A549 treated with CpdA at 1 μM for 4 hours (cell line): ENCODE data around the gene MICALL2. TPM values are rescaled to one million over a fixed set of nuclear protein-coding genes. Genes with fewer than 3 reads are reported as not detected.

Experiments used
- total RNA-seq: library from RNA; stranded (reverse); fragments of 200-300 nt; extraction: Qiagen RNA extraction; gene quantifications from 5 replicates; pipeline ENCODE4 v1.2.3, GENCODE V29; 2022; ENCODE audit warnings: low read depth

Gene MICALL2
- total RNA-seq: 23.7 to 36.8 TPM (median 27.0 TPM) in 5 replicates

GRCh38 chr7:1458683-1459511 is at the start of gene MICALL2:
Gene MICALL2 (minus strand): TSS chr7:1459470. CDS start chr7:1459326, 144 bp downstream.

GRCh38 chr7:1503816-1504775 is 44.8 kb upstream of the MICALL2 start, which contains the start of gene INTS1:
Gene INTS1 (minus strand): TSS chr7:1504389. CDS start chr7:1503960, 429 bp downstream.

Other genes starting within 250 kb of the MICALL2 start
- gene UNCX, start 226.6 kb downstream of the MICALL2 start, total RNA-seq: 0.05 to 0.08 TPM (median 0.06 TPM) in 3 of 5 replicates, not detected in the others
- gene INTS1, start 44.9 kb upstream of the MICALL2 start, total RNA-seq: 50.1 to 68.4 TPM (median 55.6 TPM) in 5 replicates
- gene MAFK, start 71.2 kb upstream of the MICALL2 start, total RNA-seq: 64.3 to 104 TPM (median 90.8 TPM) in 5 replicates
- gene TMEM184A, start 96.7 kb upstream of the MICALL2 start, total RNA-seq: 8.7 to 14.5 TPM (median 14.0 TPM) in 5 replicates
- 84.9 to 116 TPM (median 110 TPM) in 5 replicates for gene PSMG3, start 110.6 kb upstream of the MICALL2 start, total RNA-seq
- gene ELFN1, start 210.8 kb upstream of the MICALL2 start, total RNA-seq: 0.30 to 0.57 TPM (median 0.47 TPM) in 5 replicates